Panc1 (cell line): ENCODE data around the gene CCDC6.

Experiments
- POLR2AphosphoS5 ChIP-seq: IDR thresholded peaks from 2 replicates; pipeline ENCODE4 v1.6.1; 2012; ENCODE audit warnings: mild to moderate bottlenecking, low read depth, low read length, moderate library complexity
- SIN3A ChIP-seq: IDR thresholded peaks from 2 replicates; pipeline ENCODE4 v1.6.1; 2012; ENCODE audit warnings: low read depth, mild to moderate bottlenecking, low read length, moderate library complexity, borderline replicate concordance; ENCODE audit not compliant: insufficient read depth
- TF ChIP-seq, protein P1 (sequence below): fragments of 450-650 bp; IDR thresholded peaks from 2 replicates; pipeline ENCODE4 v1.5.1; 2017; ENCODE audit warnings: mild to moderate bottlenecking
- TF ChIP-seq, protein P2 (sequence below), 2 experiments: IDR thresholded peaks; 2 replicates each; pipeline ENCODE4 v1.6.1; 2011 to 2012; ENCODE audit warnings: low read depth in 2 of 2, control low read depth in 1 of 2, low read length in 1 of 2, mild to moderate bottlenecking in 1 of 2, moderate library complexity in 1 of 2; ENCODE audit not compliant: insufficient read depth in 1 of 2

DNA sequence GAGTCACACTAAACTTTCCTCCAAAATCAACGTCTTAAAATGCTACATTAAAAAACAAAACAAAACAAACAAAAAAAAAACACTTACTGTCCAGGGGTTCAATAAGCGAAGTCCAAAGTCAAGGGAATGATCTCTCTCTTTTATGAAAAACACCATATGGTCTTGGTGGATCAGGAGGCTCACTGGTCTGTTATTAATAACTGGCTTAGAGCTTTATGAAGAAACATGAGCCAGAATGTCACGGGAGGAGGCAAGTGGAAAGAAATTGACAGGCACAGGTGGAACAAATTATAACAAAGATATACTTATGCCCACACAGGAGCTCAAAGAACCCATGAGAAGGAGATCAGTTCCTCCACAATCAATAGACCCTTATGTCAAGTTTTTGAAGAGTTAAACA lies 153.1 kb downstream of the CCDC6 start, which contains the start of gene MRLN:
- TF ChIP-seq, protein P1, sequence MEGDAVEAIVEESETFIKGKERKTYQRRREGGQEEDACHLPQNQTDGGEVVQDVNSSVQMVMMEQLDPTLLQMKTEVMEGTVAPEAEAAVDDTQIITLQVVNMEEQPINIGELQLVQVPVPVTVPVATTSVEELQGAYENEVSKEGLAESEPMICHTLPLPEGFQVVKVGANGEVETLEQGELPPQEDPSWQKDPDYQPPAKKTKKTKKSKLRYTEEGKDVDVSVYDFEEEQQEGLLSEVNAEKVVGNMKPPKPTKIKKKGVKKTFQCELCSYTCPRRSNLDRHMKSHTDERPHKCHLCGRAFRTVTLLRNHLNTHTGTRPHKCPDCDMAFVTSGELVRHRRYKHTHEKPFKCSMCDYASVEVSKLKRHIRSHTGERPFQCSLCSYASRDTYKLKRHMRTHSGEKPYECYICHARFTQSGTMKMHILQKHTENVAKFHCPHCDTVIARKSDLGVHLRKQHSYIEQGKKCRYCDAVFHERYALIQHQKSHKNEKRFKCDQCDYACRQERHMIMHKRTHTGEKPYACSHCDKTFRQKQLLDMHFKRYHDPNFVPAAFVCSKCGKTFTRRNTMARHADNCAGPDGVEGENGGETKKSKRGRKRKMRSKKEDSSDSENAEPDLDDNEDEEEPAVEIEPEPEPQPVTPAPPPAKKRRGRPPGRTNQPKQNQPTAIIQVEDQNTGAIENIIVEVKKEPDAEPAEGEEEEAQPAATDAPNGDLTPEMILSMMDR = no peak
- TF ChIP-seq SIN3A (no peak), POLR2AphosphoS5 (no peak)
- TF ChIP-seq, protein P2, sequence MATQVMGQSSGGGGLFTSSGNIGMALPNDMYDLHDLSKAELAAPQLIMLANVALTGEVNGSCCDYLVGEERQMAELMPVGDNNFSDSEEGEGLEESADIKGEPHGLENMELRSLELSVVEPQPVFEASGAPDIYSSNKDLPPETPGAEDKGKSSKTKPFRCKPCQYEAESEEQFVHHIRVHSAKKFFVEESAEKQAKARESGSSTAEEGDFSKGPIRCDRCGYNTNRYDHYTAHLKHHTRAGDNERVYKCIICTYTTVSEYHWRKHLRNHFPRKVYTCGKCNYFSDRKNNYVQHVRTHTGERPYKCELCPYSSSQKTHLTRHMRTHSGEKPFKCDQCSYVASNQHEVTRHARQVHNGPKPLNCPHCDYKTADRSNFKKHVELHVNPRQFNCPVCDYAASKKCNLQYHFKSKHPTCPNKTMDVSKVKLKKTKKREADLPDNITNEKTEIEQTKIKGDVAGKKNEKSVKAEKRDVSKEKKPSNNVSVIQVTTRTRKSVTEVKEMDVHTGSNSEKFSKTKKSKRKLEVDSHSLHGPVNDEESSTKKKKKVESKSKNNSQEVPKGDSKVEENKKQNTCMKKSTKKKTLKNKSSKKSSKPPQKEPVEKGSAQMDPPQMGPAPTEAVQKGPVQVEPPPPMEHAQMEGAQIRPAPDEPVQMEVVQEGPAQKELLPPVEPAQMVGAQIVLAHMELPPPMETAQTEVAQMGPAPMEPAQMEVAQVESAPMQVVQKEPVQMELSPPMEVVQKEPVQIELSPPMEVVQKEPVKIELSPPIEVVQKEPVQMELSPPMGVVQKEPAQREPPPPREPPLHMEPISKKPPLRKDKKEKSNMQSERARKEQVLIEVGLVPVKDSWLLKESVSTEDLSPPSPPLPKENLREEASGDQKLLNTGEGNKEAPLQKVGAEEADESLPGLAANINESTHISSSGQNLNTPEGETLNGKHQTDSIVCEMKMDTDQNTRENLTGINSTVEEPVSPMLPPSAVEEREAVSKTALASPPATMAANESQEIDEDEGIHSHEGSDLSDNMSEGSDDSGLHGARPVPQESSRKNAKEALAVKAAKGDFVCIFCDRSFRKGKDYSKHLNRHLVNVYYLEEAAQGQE (IDR thresholded peaks at IDR 0.05; ENCODE audit: insufficient read depth in 1 of 2, low read depth in 2 of 2, low read length in 1 of 2) = no peak
